Endothelial cell (in vitro differentiated cells): Measurements from ENCODE around the gene HAUS6. TPM values are rescaled to one million over a fixed set of nuclear protein-coding genes. Genes with fewer than 3 reads are reported as not detected.

ENCODE experiments used
- DNase-seq: peaks from one replicate; pipeline ENCODE4 v3.0.0; 2021; ENCODE audit warnings: low spot score
- H3K27ac Mint-ChIP-seq: one replicate; pipeline ENCODE4 v1.8.0; 2021; ENCODE audit warnings: mixed read lengths, inconsistent platforms; ENCODE audit not compliant: unreplicated experiment
- H3K27me3 Mint-ChIP-seq: one replicate; pipeline ENCODE4 v1.8.0; 2021; ENCODE audit warnings: mild to moderate bottlenecking, moderate library complexity, mixed read lengths, inconsistent platforms; ENCODE audit not compliant: unreplicated experiment
- H3K36me3 Mint-ChIP-seq: one replicate; pipeline ENCODE4 v1.8.0; 2021; ENCODE audit warnings: mild to moderate bottlenecking, low read depth, mixed read lengths, inconsistent platforms; ENCODE audit not compliant: unreplicated experiment
- H3K4me1 Mint-ChIP-seq: one replicate; pipeline ENCODE4 v1.8.0; 2021; ENCODE audit warnings: mild to moderate bottlenecking, mixed read lengths, inconsistent platforms; ENCODE audit not compliant: unreplicated experiment
- H3K4me3 Mint-ChIP-seq: one replicate; pipeline ENCODE4 v1.8.0; 2021; ENCODE audit warnings: mild to moderate bottlenecking, mixed read lengths, inconsistent platforms; ENCODE audit not compliant: unreplicated experiment
- H3K9me3 Mint-ChIP-seq: one replicate; pipeline ENCODE4 v1.8.0; 2021; ENCODE audit warnings: mixed read lengths, inconsistent platforms; ENCODE audit not compliant: unreplicated experiment
- CTCF ChIP-seq: fragments of 200-600 bp; sonication (generic); IDR thresholded peaks from one replicate; pipeline ENCODE4 v1.5.0; 2021; ENCODE audit warnings: antibody characterized with exemption; ENCODE audit not compliant: unreplicated experiment
- total RNA-seq: library from RNA; stranded (reverse); fragmentation: NEBNext Ultra II Directional; extraction: Animal tissue kit (Norgen Biotek cat#: 25700); gene quantifications from one replicate; pipeline ENCODE4 v1.2.1, GENCODE V29; 2021; ENCODE audit not compliant: unreplicated experiment

The HAUS6 gene
- total RNA-seq, 1 donor from 2014 or later = 19.0 TPM

GRCh38 chr9:19122490-19123042 lies 19.9 kb upstream of the HAUS6 start:
- Mint-ChIP-seq H3K9me3 (no peaks in the 10 kb centered on the region), H3K4me3 (no peak overlapping the region), H3K4me1 (peaks cover 35% of the 10 kb centered on the region), H3K36me3 (peaks cover 55% of the 10 kb centered on the region), H3K27me3 (peaks cover 2% of the 10 kb centered on the region), H3K27ac (no peak overlapping the region)
- DNase-seq = no peak
- peak; percentile 24 for TF ChIP-seq CTCF

DNA sequence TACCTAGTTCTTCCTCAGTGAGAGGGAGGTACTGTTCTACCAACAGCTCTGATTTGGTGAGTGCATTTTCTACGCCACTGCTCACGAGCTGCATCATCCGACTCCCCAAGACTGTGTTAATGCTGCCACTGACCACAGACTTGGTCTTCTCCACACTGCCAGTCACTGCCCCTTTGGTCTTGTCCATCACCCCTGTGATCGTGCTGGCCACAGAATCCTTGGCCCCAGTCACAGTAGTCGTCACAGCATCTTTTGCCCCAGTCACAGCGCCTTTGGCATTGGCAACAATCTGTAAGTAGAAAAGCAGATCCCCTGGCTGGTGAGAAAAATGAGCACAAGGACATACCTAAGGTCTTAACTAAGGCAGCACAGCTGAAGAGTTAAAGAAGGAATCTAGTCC lies 18.2 kb upstream of the HAUS6 start:
- Mint-ChIP-seq H3K27me3 (peaks cover 2% of the 10 kb centered on the region), H3K4me3 (peak overlapping the region; percentile 25), H3K9me3 (no peaks in the 10 kb centered on the region), H3K36me3 (peaks cover 71% of the 10 kb centered on the region), H3K27ac (no peak overlapping the region), H3K4me1 (peaks cover 31% of the 10 kb centered on the region)
- no peak for TF ChIP-seq CTCF
- no peak for DNase-seq

DNA sequence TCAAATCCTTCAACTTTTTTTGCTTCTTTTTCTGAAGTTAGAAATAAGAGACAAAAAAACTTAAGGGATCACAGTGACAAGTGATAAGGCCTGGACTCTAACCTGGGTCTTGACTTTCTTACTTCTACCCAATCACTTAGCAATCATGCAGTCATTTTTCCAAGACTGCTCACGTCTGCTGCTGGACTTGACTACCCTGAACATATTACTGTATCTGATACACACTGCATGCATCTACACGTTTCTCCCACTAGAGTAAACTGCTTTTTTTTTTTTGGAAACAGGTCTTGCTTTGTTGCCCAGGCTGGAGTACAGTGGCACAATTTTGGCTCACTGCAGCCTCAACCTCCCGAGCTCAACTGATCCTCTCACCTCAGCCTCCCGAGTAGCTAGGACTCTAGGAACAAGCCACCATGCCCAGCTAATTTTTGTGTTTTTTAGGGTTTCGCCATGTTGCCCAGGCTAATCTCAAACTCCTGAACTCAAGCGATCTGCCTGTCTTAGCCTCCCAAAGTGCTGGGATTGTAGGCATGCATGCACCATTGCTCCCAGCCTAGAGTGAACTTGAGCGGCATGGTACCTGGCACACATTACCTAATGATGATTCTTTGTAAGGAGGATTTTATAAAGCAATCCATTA lies 17.2 kb upstream of the HAUS6 start:
- Mint-ChIP-seq H3K4me1 (peaks cover 28% of the 10 kb centered on the region), H3K27ac (no peak overlapping the region), H3K27me3 (no peaks in the 10 kb centered on the region), H3K4me3 (peak overlapping the region; percentile 32), H3K36me3 (peaks cover 77% of the 10 kb centered on the region), H3K9me3 (no peaks in the 10 kb centered on the region)
- no peak for TF ChIP-seq CTCF
- no peak for DNase-seq

DNA sequence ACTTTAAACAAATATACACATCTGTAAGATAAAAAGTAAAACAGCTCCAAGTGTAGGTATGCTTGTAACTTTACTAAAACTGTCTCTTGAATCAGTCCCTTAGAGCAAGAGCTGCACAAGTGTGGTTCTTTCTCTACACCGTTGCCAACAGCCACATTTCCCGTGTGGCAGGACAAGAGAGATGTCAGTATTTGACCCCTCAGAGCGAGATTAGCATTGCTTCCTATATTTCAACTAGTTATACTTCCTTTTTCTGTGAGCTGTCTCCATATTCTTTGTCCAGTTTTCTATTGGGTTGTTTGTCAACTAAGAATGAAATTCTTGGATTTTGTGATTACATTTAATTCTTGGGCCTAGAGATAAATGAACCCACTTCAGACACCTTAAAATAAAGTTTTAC lies 16.5 kb upstream of the HAUS6 start:
- peaks cover 22% of the 10 kb centered on the region for H3K4me1 Mint-ChIP-seq
- DNase-seq = no peak
- H3K27me3 Mint-ChIP-seq = no peaks in the 10 kb centered on the region
- H3K4me3 Mint-ChIP-seq = no peak overlapping the region
- no peak overlapping the region for H3K27ac Mint-ChIP-seq
- H3K9me3 Mint-ChIP-seq = no peaks in the 10 kb centered on the region
- peaks cover 78% of the 10 kb centered on the region for H3K36me3 Mint-ChIP-seq
- TF ChIP-seq CTCF = no peak

DNA sequence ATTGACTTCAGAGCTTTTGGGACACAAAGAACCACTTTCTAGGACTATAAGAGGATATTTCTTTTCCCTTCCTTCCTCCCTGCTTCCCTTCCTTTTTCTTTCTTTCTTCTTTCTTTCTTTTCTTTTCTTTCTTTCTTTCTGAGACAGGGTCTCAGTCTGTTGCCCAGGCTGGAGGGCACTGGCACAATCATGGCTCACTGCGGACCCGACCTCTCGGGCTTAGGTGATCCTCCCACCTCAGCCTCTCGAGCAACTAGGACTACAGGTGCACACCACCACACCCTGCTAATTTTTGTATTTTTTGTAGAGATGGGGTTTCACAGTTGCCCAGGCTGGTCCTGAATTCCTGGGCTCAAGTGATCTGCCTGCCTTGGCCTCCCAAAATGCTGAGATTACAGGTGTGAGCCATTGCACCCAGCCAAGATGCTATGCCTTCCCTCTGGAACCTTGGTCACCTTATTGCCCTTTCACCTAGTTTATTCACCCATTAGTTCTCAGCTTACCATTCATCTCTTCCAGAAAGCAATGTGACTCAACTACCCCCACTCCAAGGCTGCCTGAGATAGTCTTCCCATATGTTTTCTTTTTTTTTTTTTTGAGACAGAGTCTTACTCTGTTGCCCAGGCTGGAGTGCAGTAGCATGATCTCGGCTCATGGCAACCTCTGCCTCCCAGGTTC lies 14.5 kb upstream of the HAUS6 start:
- no peak for DNase-seq
- H3K4me1 Mint-ChIP-seq = peaks cover 6% of the 10 kb centered on the region
- no peaks in the 10 kb centered on the region for H3K27me3 Mint-ChIP-seq
- H3K4me3 Mint-ChIP-seq = peak overlapping the region; percentile 70
- H3K27ac Mint-ChIP-seq = no peak overlapping the region
- H3K9me3 Mint-ChIP-seq = no peaks in the 10 kb centered on the region
- peaks cover 69% of the 10 kb centered on the region for H3K36me3 Mint-ChIP-seq
- TF ChIP-seq CTCF = no peak
